Measurements from ENCODE around the gene CDH11. TPM values are rescaled to one million over a fixed set of nuclear protein-coding genes. Genes with fewer than 3 reads are reported as not detected.

CDH11 gene
- total and polyA plus RNA-seq, 2 of the 4 experiments (the other 2 are of a cell fraction): 266 to 601 TPM

GRCh38 chr16:65061935-65062518, 59.8 kb downstream of the CDH11 start:
- H3K79me1 ChIP-seq (ENCODE audit: low read depth in 1 of 2, low read length in 2 of 2): peaks cover 43 to 88% of the 10 kb centered on the region in 2 experiments
- H2BK5ac ChIP-seq (ENCODE audit: low read depth, low read length, poor library complexity, severe bottlenecking): no peak overlapping the region
- dilution Hi-C loops (cut with HindIII; ENCODE audit: low sequenced_read_pairs, unreplicated experiment) (no loop called here), in situ Hi-C loops (cut with MboI; ENCODE audit: low sequenced_read_pairs) (no loop called here), intact Hi-C loops (cut with micrococcal nuclease) (no loop called here)
- no peak overlapping the region for H2AK9ac ChIP-seq (replicated peaks; ENCODE audit: low read depth, low read length, poor library complexity)
- no peaks in the 10 kb centered on the region for H3K9me3 ChIP-seq (ENCODE audit: control insufficient read depth, insufficient read depth, low read length)
- CTCF ChIA-PET: no interaction called here
- BruUV-seq (replicated peaks): no TSS peak
- 0 out of 4 replicates have a peak overlapping the region, but pooled peaks of 1 of the 2 experiments have one; percentile 1 for H4K8ac ChIP-seq (ENCODE audit: low read depth in 2 of 2, low read length in 2 of 2)
- ATAC-seq (ENCODE audit: low read depth): peak; percentile 11; the same call in 1 of the 2 replicates
- WGBS, 2 experiments (ENCODE audit: extremely low coverage in 2 of 2, insufficient read length in 1 of 2): 60% methylated on average over 1 of the region's 5 CpGs; no CpG with 5 or more reads in 1 of the 2 experiments
- no peak overlapping the region for H2BK15ac ChIP-seq (ENCODE audit: low read depth, low read length)
- H3K56ac ChIP-seq (ENCODE audit: extremely low read depth, insufficient read depth, low read length): no peak overlapping the region
- H3K36me3 ChIP-seq (ENCODE audit: control insufficient read depth, insufficient read depth, low read length): peaks cover 13% of the 10 kb centered on the region
- peaks cover 24% of the 10 kb centered on the region for H3K9me1 ChIP-seq (ENCODE audit: insufficient read depth, low read length)
- no peak overlapping the region for H2BK20ac ChIP-seq (ENCODE audit: low read depth, low read length)
- H3K4me2 ChIP-seq (ENCODE audit: low read depth, low read length): no peak overlapping the region; the same call in 1 of the 2 replicates
- TF ChIP-seq FOS (IDR thresholded peaks at IDR 0.05; ENCODE audit: low read depth, low read length) (no peak), CHD1 (IDR thresholded peaks at IDR 0.05; ENCODE audit: low read depth, low read length) (no peak), BHLHE40 (IDR thresholded peaks at IDR 0.05; ENCODE audit: low read depth, low read length) (no peak), RAD21 (IDR thresholded peaks at IDR 0.05; ENCODE audit: low read length) (no peak), RCOR1 (IDR thresholded peaks at IDR 0.05; ENCODE audit: insufficient replicate concordance, low read length) (no peak), CEBPB (IDR thresholded peaks at IDR 0.05; ENCODE audit: low read depth, low read length) (no peak)
- no peak overlapping the region for H4K91ac ChIP-seq (ENCODE audit: insufficient read depth, low read depth, low read length)
- POLR2A ChIA-PET (ENCODE audit: unreplicated experiment): no interaction called here
- no peak overlapping the region for H2AFZ ChIP-seq (replicated peaks; ENCODE audit: low read length, poor library complexity)
- no peak overlapping the region for H3K18ac ChIP-seq (ENCODE audit: low read depth, low read length)
- no peak overlapping the region for H3K14ac ChIP-seq (replicated peaks; ENCODE audit: low read depth, low read length)
- H4K5ac ChIP-seq (ENCODE audit: low read depth, low read length): no peak overlapping the region
- no peak overlapping the region for H3K4ac ChIP-seq (ENCODE audit: low read depth, low read length)
- no peak overlapping the region for H3K9ac ChIP-seq (ENCODE audit: low read depth, low read length)
- no peak overlapping the region for H3K27ac ChIP-seq (ENCODE audit: insufficient read depth, low read length)
- H4K20me1 ChIP-seq (ENCODE audit: insufficient read depth, low read length): peaks cover 76% of the 10 kb centered on the region
- H3K4me1 ChIP-seq (ENCODE audit: control insufficient read depth, insufficient read depth, low read length): peaks cover 15% of the 10 kb centered on the region
- DNase-seq: peak; percentile 49
- peak overlapping the region; percentile 26; the same call in 1 of the 2 replicates for H3K23ac ChIP-seq (ENCODE audit: low read depth, low read length)
- H3K4me3 ChIP-seq (ENCODE audit: insufficient read depth, low read depth, low read length): no peak overlapping the region
- H3K27me3 ChIP-seq (ENCODE audit: control insufficient read depth, insufficient read depth, low read length): no peaks in the 10 kb centered on the region
- no peak overlapping the region for H2AK5ac ChIP-seq (ENCODE audit: low read depth, low read length)
- no peak overlapping the region for H2BK120ac ChIP-seq (ENCODE audit: low read depth, low read length)
